NK-92 (cell line): ENCODE data around the gene GMCL2.

Experiments
- DNase-seq: peaks from one replicate; lab custom pipeline; 2025; ENCODE audit not compliant: unreplicated experiment; lab: John Stamatoyannopoulos, UW

GMCL2 gene

DNA sequence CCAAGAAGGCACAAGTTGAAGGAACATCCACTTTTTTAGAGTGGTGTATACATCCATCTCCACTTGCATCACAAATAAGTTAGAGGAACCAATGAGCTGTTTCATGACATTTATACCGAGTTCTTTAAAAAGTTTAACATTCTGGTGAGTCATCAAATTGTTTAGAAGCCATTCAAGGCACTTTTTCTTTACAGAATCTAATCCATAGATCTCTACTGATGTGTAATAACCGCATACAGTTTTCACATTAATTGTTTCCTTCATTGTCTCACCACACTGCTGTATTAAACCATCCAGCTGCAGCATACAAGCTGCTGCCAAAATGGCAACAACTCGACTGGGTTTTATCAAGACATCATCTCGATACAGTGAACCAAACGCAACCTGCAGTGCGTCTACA is 744 bp downstream of the GMCL2 start:
- no peak for DNase-seq

DNA sequence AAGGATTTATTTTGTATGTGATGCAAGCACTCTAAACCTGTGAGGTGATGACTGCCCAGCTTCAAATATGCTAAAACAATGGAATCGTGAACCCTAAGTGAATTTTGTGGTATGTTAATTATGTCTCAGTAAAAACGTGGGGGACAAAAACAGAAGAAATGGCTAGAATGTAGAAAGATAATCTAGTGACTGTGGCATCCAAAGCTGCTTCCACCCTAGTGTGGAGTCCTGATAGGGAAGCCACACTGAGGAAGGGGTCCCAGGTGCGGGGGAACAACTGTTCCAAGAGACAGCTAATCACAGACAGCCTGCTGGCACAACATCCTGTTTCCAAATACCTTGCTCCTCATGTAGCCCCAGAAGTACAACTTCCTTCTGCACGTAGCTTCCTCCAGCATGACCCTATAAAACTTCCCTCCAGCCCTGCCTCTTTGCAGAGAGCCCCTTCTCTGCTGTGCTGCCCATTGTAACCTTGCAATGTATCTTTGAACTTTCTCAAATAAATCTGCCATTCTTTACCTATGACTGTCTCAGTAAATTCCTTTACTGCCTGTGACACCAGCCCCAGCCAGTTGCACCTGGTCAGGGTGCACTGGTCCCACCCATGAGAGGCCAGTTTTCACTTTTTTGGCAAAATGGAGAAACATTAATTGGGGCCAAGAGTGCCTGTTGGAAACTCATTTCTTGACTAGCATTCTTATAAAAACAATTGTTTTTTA is 4.9 kb downstream of the GMCL2 start:
- DNase-seq: no peak

DNA sequence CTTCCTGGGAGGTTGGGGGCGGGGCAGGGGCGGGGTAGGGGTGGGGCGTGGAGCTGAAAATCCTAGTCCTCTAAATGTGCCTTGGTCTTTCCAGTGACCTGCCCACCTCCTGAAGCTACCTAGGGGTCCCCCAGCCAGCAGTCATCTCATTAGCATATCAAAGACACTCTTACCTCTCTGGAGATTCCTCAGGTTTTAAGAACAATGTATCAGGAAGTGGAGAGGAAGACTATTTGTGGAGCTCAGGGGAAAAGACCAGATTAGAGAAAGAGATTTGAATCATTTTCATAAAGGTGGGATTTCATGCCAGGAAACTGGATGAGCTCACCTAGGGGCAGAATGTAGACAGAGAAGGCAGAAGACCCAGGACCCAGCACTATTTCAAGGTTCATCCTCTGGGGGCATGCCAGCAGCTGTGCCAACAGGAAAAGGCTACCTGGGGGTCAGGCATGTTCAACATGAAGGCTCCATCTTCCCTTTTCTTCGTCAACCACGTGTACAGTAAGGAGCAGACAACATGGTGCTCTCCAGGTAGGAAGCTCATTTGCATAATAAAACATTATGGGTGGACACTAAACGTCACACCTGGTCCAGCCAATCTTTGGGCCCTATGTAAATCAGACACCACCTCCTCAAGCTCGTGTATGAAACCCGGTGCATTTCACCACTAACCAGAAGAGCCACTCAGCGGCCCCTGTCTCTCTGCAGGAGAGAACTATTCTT is 6.9 kb downstream of the GMCL2 start:
- DNase-seq: no peak

DNA sequence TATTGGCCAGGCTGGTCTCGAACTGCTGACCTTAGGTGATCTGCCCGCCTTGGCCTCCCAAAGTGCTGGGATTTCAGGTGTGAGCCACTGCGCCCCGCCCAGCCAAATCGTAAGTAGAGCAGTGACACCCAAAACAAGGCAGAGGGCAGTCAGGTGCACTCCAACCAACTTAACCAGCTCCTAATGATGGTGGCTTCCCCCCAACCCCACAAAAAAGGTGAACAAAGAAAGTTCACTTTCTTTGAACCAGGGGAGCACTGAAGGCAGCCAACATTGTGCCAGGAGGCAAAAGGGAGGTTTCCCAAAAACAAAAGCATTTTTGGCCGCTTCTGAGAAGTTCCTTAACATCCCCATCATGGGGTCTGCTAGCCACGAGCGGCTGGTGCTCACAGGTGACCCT is 9.6 kb downstream of the GMCL2 start:
- DNase-seq: no peak

DNA sequence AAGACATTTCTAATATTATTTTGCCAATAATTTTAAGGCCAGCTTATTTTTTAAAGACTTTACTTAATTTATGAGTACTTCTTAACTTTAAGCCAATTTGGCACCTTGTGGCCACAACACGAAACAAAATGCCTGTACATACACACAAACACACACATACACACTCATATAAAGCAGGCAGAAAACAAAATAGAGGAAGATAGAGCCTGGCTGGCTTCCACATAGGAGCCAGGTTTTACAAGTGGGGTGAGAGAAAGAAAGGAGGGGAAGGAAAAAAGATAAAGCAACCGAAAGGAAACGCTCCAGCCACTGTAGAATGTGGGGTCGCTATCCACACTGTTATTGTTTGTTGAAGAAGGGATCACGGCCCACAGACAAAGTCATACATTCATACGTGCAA is 10.4 kb downstream of the GMCL2 start:
- no peak for DNase-seq

DNA sequence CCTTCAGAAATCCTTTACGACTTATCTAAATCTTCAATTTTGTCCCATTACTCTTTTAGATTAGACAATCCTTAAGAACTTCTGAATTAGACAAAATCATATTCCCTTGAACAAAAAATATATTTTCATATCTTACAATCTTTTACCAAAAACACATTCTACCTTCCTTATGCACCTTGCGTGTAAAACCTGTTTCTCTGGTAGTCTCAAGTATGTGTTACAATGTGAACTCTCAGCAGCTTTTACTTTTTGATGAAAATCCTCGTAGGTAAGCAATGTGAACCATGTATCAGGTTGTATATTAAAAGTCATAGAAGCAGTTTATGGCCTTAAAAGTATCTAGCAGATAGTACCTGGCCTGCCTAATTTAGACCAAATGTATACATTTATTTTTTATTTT is 12.7 kb downstream of the GMCL2 start:
- no peak for DNase-seq

DNA sequence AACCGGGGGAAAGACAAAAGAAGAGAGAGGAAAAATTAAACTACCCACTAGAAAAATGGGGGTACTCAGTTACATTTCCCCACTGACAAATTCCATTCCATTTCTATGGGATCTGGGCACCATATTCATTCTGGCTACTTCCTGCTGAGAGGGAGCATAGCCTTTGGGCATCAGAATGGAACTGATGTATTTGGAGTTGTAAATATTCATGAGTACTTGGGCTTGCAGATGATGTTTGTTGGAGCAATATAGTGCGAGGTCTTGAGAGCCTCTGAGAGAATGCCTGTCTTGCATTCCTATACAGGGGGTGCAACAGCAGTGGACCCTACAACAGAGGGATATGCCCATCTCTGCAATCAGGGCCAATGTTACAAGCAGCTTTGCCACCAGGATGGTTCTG is 16.7 kb downstream of the GMCL2 start:
- DNase-seq: no peak

DNA sequence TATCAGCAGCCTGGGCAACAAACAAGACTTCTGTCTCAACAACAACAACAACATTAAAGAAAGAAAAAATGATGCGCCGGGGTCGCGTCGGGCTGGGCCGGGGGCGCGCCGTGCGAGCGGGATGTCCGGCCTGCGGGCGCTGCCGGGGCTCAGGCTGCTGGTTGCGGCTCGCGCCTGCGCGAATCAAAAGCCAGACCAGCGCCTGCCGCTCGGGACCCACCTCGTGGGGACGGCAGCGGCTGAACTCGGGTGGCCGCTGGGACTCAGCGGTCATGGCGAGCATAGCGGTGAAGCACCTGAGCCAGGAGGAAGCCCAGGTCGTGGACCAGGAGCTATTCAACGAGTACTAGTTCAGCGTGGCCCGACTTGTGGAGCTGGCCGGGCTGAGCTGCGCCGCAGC is 21.6 kb downstream of the GMCL2 start:
- no peak for DNase-seq

DNA sequence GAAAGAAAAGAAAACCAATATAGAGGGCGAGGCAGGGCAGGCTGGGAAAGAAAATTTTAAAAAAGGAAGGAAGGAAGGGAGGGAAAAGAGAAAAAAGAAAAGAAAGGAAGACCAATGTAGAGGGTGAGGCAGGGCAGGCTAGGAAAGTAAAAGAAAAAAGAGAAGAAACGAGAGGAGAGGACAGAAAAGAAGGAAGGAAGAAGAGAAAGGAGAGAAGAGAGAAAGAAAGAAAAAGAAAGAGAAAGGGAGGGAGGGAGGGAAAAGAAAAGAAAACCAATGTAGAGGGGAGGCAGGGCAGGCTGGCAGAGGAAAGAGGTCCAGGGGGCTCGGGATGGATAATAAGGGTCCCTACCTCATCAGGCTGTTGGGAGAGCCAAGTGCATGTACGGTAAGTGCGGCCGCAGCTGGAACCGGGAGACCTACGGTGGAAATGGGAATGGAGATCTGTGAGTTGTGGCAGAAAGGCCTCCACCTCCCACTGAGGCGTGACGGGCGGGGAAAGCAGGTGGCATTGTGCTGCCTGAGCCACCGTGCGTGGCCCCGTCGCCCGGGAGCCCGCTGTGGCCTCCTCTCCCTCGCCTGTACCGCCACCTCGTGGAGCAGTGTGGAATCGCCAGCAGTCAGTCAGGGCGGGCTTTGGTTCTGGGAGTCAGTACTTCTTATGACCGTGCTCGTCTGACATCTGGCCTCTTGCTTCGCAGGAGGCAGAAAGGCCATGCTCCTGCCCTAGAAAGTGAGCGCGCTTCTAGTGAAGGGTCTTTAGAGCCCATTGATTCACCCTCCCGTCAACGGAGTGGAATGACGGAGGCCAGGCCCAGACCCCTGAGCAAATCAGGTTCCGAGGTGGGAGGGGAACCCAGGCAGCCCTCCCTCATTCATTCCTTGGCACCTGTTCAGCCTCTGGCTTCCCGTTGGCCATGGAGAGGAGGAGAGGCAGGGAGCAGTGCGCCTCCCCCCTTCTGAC is 23.1 kb downstream of the GMCL2 start:
- DNase-seq: peak; percentile 56

DNA sequence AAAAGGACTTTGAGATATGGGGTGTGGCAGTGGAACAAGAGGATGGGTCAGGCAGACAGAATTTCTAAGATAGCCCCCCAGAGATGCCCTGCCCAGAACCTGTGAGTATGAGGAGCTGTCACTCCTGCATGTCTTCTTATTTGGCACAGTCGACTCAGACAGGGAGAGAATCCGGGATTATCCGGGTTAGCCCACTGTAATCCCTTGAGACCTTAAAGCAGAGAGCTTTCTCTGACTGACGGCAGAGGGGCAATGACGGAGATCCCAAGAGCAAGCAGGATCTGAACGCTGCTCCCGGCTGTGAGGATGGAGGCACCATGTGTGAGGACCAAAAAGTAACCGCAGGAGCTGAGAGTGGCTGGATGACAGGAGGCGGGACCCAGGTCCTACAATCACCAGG is 24.7 kb downstream of the GMCL2 start:
- DNase-seq: no peak

DNA sequence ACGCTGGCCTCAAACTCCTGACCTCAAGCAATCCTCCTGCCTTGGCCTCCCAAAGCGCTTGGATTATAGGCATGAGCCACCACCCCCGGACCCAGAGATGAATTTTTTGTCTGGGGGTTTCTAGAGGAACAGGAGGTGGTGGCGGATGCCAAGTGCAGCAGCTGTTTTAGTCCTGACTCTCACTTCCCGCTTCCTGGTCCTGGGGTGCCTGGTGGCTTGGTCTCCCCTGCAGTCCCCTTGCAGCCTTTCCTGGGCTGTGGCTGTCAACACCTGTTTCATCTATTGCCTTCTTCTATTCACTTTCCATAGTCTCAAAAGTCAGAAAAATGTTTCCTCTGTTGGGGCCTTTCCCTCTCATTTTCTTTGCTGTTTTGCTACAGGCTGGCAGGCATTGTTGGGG is 27.0 kb downstream of the GMCL2 start:
- DNase-seq: no peak

DNA sequence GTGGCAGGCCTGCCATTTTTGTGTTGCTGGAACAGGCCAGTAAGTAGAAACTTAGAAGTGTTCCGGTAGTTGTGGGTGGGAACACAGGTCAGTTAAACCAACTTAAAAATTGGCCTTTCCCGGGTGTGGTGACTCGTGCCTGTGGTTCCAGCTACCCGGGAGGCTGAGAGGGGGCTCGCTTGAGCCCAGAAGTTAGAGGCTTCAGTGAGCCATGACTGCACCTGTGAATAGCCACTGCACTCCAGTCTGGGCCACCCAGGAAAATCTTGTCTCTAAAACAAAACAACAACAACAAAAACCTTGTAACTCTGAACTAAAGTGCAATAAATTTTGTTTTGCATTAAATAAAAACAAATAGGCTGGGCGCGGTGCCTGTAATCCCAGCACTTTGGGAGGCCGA is 32.1 kb downstream of the GMCL2 start:
- DNase-seq: no peak

DNA sequence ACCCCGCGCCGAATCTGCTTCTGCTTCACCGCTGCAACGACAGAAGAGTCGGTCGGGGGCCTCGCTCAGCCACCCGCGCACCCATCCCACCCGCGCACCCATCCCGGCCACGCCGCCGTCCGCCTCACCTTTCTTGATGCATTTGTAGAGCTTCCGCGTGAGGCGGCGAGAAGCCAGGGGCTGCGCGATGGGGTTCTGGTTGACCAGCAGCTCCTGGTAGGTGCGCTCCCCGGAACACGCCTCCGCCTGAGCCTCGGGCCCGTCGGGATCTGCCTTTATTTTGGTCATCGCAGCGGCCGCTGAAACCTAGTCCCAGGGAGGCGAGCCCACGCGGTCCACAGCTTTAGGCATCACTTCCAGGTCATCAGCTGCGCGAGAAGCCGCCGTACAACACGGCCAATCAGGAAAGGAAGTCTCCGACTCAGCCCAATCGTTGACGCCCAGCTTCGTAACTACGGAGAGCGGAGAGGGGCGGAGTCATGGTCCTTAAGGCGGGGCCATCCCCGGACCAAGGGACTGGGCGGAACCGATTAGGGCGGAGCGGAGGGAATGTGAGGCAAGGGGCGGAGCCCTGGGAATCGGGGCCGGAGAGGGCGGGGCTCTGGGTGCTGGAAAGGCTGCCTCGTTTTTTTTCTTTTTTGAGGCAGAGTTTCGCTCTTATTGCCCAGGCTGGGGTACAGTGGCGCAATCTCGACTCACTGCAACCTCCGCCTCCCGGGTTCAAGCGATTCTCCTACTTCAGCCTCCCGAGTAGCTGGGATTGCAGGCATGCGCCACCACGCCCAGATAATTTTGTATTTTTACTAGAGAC is 33.4 kb downstream of the GMCL2 start, which contains the start of gene NHP2:
Gene NHP2, minus strand, starts transcription at position 356 of the 811 bp plus-strand sequence. Its CDS starts 68 bp downstream, at position 288.
- peak; percentile 53 for DNase-seq

DNA sequence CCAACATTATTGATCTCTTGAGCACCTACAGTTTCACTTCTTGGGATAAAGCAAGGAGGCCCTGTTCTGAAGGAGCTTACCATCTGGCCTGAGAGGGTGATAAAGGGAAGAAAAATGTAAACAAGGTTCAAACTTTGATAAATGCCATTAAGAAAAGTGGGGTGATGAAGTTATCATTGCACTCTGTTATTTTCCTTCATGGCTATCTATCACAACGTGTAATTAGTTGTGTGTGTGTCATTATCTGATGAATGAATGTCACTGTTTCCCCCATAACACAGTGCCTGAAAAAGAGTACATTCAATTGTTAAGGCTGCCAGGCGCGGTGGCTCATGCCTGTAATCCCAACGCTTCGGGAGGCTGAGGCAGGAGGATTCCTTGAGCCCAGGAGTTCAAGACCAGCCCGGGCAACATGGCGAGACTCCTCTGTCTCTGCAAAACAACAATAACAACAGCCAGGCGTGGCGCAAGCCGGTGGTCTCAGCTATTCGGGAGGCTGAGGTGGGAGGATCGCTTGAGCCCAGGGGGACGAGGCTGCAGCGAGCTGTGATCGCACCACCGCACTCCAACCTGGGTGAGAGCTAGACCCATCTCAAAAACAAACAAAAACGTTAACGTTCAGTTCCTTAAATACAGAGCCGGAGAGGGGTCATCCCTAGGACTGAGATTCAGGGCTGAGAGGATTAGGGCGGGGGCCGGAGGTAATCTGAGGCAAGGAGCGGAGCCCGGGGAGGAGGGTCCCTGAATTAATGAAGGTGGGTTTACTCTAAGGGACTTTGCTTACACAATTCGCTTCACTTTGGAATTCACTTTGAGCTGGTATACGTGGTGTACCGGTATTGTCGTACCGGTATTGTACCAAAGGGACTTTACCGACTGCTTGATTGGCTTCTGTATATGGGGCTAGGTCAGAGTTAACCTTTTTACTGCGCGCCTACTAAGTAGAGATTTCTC is 34.4 kb downstream of the GMCL2 start:
- DNase-seq: no peak

DNA sequence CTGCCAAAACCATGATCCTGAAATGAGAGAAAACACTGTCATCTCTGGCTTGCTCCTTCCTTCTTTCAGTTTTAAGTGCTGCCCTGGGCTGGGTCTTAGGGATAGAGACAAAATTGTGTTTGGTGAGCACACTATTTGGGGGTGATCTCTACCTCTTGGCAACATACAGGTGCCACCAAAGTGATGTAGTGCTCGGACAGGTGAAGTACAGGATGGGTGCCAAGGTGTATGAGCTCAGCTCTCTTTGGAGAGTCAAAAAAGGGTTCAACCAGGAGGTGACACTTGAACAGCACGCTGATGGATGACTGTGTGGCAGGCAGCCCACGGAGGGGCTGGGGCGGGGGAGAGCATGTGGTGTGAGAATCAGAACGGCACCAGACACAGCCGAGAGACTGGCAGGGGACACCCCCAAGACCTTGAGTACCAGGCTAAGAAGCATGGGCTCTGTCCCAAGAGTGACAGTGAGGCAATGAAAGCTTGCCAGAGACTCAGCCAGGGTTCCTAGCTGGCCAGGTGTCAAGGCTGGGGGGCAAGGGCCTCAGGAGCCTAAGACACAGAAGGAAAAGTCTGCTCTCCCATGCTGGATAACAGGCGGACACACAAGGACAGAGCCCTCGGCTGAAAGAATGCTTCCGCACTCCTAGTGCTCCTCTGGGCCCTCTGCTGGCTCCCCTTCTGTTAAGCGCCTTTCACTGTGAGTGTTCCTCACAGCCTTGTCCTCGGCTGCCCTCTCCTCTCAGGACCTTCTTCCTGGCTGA is 36.0 kb downstream of the GMCL2 start:
- DNase-seq: no peak

DNA sequence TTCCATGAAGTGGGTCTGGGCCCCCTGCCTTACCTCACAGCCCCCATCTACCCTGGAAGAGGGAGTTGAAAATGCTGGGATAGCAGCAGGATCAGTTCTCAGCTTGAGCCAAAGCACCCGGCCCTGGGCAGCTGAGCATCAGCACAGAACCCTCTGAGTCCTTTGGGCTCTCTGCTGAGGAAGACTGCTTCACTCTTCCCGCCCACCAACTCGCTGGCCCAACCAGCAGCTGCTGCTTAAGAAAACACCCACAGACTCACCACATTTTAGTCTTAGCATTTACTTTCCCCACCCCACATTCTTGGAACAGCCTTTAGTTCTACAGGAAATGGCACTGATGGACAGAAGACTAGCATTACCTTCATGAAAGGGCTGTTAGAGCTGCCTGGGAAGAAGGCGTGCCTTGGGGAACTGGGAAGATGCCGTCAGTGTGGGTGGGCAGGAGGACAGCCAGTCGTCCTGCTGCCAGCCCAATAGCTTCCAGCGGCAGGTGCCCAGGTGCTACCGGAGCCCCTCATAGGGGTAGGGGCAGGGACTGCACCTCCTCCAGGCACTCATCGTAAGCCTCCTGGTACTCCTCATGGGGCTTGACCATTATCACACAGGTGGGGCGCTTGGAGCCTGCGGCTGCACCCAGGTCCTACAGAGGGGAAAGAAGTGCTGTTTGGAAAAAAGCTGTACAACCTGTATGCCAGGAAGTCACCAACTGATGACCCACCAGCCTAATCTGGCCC is 37.8 kb downstream of the GMCL2 start:
- no peak for DNase-seq

DNA sequence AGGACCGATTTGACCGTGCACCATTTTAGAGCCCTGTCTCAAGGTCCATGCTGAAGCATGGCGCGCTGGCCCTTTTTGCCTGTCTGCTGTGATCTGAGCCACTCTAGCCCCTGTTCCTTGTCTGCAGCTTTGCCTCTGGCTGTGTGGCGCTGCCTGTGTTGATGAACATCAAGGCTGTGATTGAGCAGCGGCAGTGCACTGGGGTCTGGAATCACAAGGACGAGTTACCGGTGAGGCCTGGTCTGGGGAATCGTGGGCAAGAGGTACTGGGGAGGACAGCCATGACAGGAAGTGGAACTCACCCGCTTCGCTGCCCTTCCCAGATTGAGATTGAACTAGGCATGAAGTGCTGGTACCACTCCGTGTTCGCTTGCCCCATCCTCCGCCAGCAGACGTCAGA is 39.8 kb downstream of the GMCL2 start:
- DNase-seq: no peak
